K562 (cell line): ENCODE measurements around the gene ZNF428. TPM values are rescaled to one million over a fixed set of nuclear protein-coding genes. Genes with fewer than 3 reads are reported as not detected.

Experiments used
- ARID2 ChIP-seq: fragments of 450-650 bp; IDR thresholded peaks from 2 replicates; pipeline ENCODE4 v1.6.1; 2017; ENCODE audit warnings: antibody characterized with exemption, mild to moderate bottlenecking
- ARNT ChIP-seq, 2 experiments: fragments of 450-650 bp; IDR thresholded peaks; 2 replicates each; pipeline ENCODE4 v1.6.1; 2016; ENCODE audit warnings: mild to moderate bottlenecking in 1 of 2
- EP400 ChIP-seq: fragments of 450-650 bp; IDR thresholded peaks from 2 replicates; pipeline ENCODE4 v1.6.1; 2017; ENCODE audit warnings: antibody characterized with exemption, mild to moderate bottlenecking, moderate library complexity
- FUS ChIP-seq: fragments of 200-400 bp; formaldehyde crosslinking; optimal IDR thresholded peaks from 2 replicates; pipeline ENCODE3; 2017; ENCODE audit warnings: low read depth, low read length
- GABPB2 ChIP-seq: fragments of 250-450 bp; sonication (Bioruptor Pico); conservative IDR thresholded peaks from 2 replicates; pipeline ENCODE4 v1.5.1; 2021; ENCODE audit warnings: mild to moderate bottlenecking
- HMG20A ChIP-seq: fragments of 450-650 bp; formaldehyde crosslinking; conservative IDR thresholded peaks from 2 replicates; pipeline ENCODE4 v1.4.0; 2020; ENCODE audit warnings: mild to moderate bottlenecking, mixed read lengths
- KAT2B ChIP-seq: IDR thresholded peaks from one replicate; pipeline ENCODE4 v1.6.1; 2012; ENCODE audit warnings: low read depth, mild to moderate bottlenecking, control low read depth, inconsistent platforms, low read length, moderate library complexity
- NR2F6 ChIP-seq: fragments of 450-650 bp; formaldehyde crosslinking; IDR thresholded peaks from 2 replicates; pipeline ENCODE4 v1.4.0; 2020; ENCODE audit warnings: mild to moderate bottlenecking
- PHTF2 ChIP-seq: fragments of 250-450 bp; sonication (Bioruptor Pico); IDR thresholded peaks from 2 replicates; pipeline ENCODE4 v1.5.0; 2021; ENCODE audit warnings: mild to moderate bottlenecking
- POLR2G ChIP-seq: fragments of 200-400 bp; formaldehyde crosslinking; IDR thresholded peaks from 2 replicates; pipeline ENCODE4 v1.6.1; 2017; ENCODE audit warnings: low read depth, mild to moderate bottlenecking, antibody characterized with exemption, low read length, moderate library complexity
- SMARCC2 ChIP-seq: fragments of 450-650 bp; IDR thresholded peaks from 2 replicates; pipeline ENCODE4 v1.6.1; 2017; ENCODE audit warnings: antibody characterized with exemption, moderate library complexity, mild to moderate bottlenecking, low read depth
- SMARCE1 ChIP-seq: fragments of 450-650 bp; IDR thresholded peaks from 2 replicates; pipeline ENCODE4 v1.7.1; 2016; ENCODE audit warnings: mild to moderate bottlenecking
- ZBTB40 ChIP-seq, 2 experiments: fragments of 450-650 bp in 1 of 2; sonication (generic) in 1 of 2; formaldehyde crosslinking in 1 of 2; IDR thresholded peaks; 2 replicates each; pipeline versions ENCODE4 v1.7.1 to v1.9.0; 2016 to 2022; ENCODE audit warnings: inconsistent platforms in 1 of 2, mild to moderate bottlenecking in 1 of 2, missing genetic modification reagents in 1 of 2
- ZBTB43 ChIP-seq: sonication (generic); formaldehyde crosslinking; IDR thresholded peaks from 2 replicates; pipeline ENCODE4 v1.8.0; 2023; ENCODE audit warnings: mild to moderate bottlenecking, missing genetic modification reagents
- ZKSCAN1 ChIP-seq: fragments of 150-350 bp; IDR thresholded peaks from 2 replicates; pipeline ENCODE4 v1.6.1; 2016; ENCODE audit warnings: low read depth, low read length
- ZNF655 ChIP-seq: fragments of 250-450 bp; sonication (Bioruptor Pico); IDR thresholded peaks from 2 replicates; pipeline ENCODE4 v1.5.0; 2021
- ZNF696 ChIP-seq: fragments of 250-450 bp; sonication (Bioruptor Pico); conservative IDR thresholded peaks from 2 replicates; pipeline ENCODE4 v1.4.0; 2020; ENCODE audit warnings: mild to moderate bottlenecking, moderate library complexity
- ZNF766 ChIP-seq: fragments of 200-800 bp; sonication (Bioruptor generic); conservative IDR thresholded peaks from 2 replicates; pipeline ENCODE4 v1.6.1; 2016; ENCODE audit warnings: missing genetic modification characterization, missing compliant biosample characterization
- polyA plus RNA-seq, 8 experiments: library from polyadenylated mRNA; depleted of rRNA in 4 of 8; stranded (reverse) in 5 of 8; unstranded in 3 of 8; fragments of >200 nt; fragmentation: Nextera tagmentation in 2 of 8; fragmentation: Illumina TruSeq in 1 of 8; extraction: Ambion mirVana in 2 of 8; extraction: Trizol in 1 of 8; gene quantifications; 2 replicates each; pipeline versions ENCODE4 v1.2.1 to v1.2.3, GENCODE V29; 2011 to 2014; ENCODE audit warnings: inconsistent platforms in 1 of 8, missing spikeins in 1 of 8
- total RNA-seq, 7 experiments: library from RNA; depleted of rRNA in 6 of 7; stranded (reverse); fragments of >200 nt in 6 of 7; fragmentation: Illumina TruSeq in 2 of 7; extraction: Trizol in 2 of 7; gene quantifications; 2 replicates each; pipeline versions ENCODE4 v1.2.1 to v1.2.3, GENCODE V29; 2011 to 2021; ENCODE audit warnings: low replicate concordance in 1 of 7

Gene ZNF428
- total and polyA plus RNA-seq, 9 of the 15 experiments (the other 6 are each of a cell fraction or from before 2014, with no cell fraction given): 0.15 to 85.7 (median 15.9) TPM

GRCh38 chr19:43651758-43652545 lies 32.5 kb upstream of the ZNF428 start (continued):
- no peak for TF ChIP-seq ZBTB43
- no peak for TF ChIP-seq KAT2B
- TF ChIP-seq ZKSCAN1: no peak
- no peak for TF ChIP-seq POLR2G
- TF ChIP-seq FUS: no peak
- TF ChIP-seq HMG20A (CRISPR knock-in tag): no peak
- no peak for TF ChIP-seq ZNF696 (CRISPR knock-in tag)
- no peak for TF ChIP-seq NR2F6 (CRISPR knock-in tag)
- TF ChIP-seq PHTF2 (CRISPR knock-in tag): no peak
- no peak for TF ChIP-seq SMARCE1
- TF ChIP-seq ZNF655 (CRISPR knock-in tag): no peak
- TF ChIP-seq EP400: no peak
- TF ChIP-seq GABPB2 (CRISPR knock-in tag): no peak
- TF ChIP-seq ZBTB40 (IDR thresholded peaks at IDR 0.05): no peak
- TF ChIP-seq ZBTB40 (CRISPR knock-in tag; IDR thresholded peaks at IDR 0.05): no peak
- TF ChIP-seq SMARCC2: no peak
- no peak for TF ChIP-seq ARID2
- TF ChIP-seq ARNT (IDR thresholded peaks at IDR 0.05): no peak
- TF ChIP-seq ZNF766: peak; percentile 41; the same call in 1 of the 2 replicates
